Ureter (tissue), 1 donor: Measurements from ENCODE around the gene DNAH1. TPM values are rescaled to one million over a fixed set of nuclear protein-coding genes. Genes with fewer than 3 reads are reported as not detected.

Source experiments
- DNase-seq: peaks from one replicate; pipeline ENCODE4 v3.0.0-alpha.2; 2020; ENCODE audit warnings: low spot score
- total RNA-seq: library from RNA; stranded (reverse); gene quantifications from one replicate; pipeline ENCODE4 v1.2.4, GENCODE V29; 2023
- donor health status: DM: yes; HTN: yes; CAD: no.

DNAH1 gene
- total RNA-seq, 1 donor from 2014 or later = 16.6 TPM

- DNase-seq = peak; percentile 12
Observed at GRCh38 chr3:52433328-52433995, 117.3 kb downstream of the DNAH1 start.

GRCh38 chr3:52433996-52434479 is 117.9 kb downstream of the DNAH1 start:
- no peak for DNase-seq

GRCh38 chr3:52434491-52435115 is 118.5 kb downstream of the DNAH1 start:
- DNase-seq = no peak

- no peak for DNase-seq
Observed at GRCh38 chr3:52435246-52436101, 119.4 kb downstream of the DNAH1 start.

- no peak for DNase-seq
Observed at GRCh38 chr3:52436500-52437149, 120.5 kb downstream of the DNAH1 start.

- DNase-seq = no peak
Observed at GRCh38 chr3:52437326-52438103, 121.4 kb downstream of the DNAH1 start.

- DNase-seq = no peak
Observed at GRCh38 chr3:52438104-52438376, 121.9 kb downstream of the DNAH1 start.

GRCh38 chr3:52438579-52439425 is 122.7 kb downstream of the DNAH1 start:
- DNase-seq = no peak

GRCh38 chr3:52439426-52440248 is 123.5 kb downstream of the DNAH1 start:
- DNase-seq = no peak

GRCh38 chr3:52440249-52440551 is 124.1 kb downstream of the DNAH1 start:
- DNase-seq = no peak

GRCh38 chr3:52440671-52441070 is 124.6 kb downstream of the DNAH1 start:
- DNase-seq = no peak

- DNase-seq = no peak
Observed at GRCh38 chr3:52441091-52441771, 125.1 kb downstream of the DNAH1 start.

GRCh38 chr3:52441772-52442332 is 125.7 kb downstream of the DNAH1 start:
- DNase-seq = no peak

- DNase-seq = no peak
Observed at GRCh38 chr3:52442409-52443267, 126.5 kb downstream of the DNAH1 start.

GRCh38 chr3:52443268-52443610 is 127.1 kb downstream of the DNAH1 start:
- no peak for DNase-seq

GRCh38 chr3:52443791-52444687 is 127.9 kb downstream of the DNAH1 start:
- no peak for DNase-seq
